ENCODE measurements around the gene EMC1. TPM values are rescaled to one million over a fixed set of nuclear protein-coding genes. Genes with fewer than 3 reads are reported as not detected.
A peak's percentile ranks its signal among the peaks of the same experiment; 100 is the strongest.
"Not testable (repeated sequence)": the region's sequence is repeated elsewhere in the genome, so short reads cannot be mapped to it uniquely, and the experiment has no call there.

The EMC1 gene
- total RNA-seq, 5 donors from 2014 or later (not counting 1 experiment from before 2014, with no cell fraction given), result 31.5 to 38.0 (median 33.8) TPM

GRCh38 chr1:19220991-19221390 is 30.3 kb downstream of the EMC1 start:
- Mint-ChIP-seq H3K27me3 (no peaks in the 10 kb centered on the region), H3K4me1 (peaks cover 1 to 13% (median 6%) of the 10 kb centered on the region in 3 donors), H3K36me3 (peaks cover 63% of the 10 kb centered on the region), H3K27ac (no peak overlapping the region), H3K9me3 (no peaks in the 10 kb centered on the region), H3K4me3 (no peak overlapping the region)
- H3K27me3 ChIP-seq (replicated peaks in 1 of 2; ENCODE audit: control insufficient read depth in 2 of 2, extremely low read depth in 1 of 2, insufficient read depth in 2 of 2, low read length in 1 of 2), result no peaks in the 10 kb centered on the region
- H3K4me1 ChIP-seq (ENCODE audit: control insufficient read depth in 1 of 2, extremely low read depth in 1 of 2, insufficient read depth in 2 of 2, low read length in 2 of 2), result no peaks in the 10 kb centered on the region
- peaks cover 12 to 78% of the 10 kb centered on the region in 2 donors for H3K36me3 ChIP-seq (ENCODE audit: control insufficient read depth in 2 of 2, extremely low read depth in 1 of 2, insufficient read depth in 1 of 2, low read length in 1 of 2)
- DNase-seq (no peak), ATAC-seq (replicated peaks in 1 of 4) (no peak)
- ChIA-PET POLR2A (no interaction called here), CTCF (no interaction called here)
- H3K4me3 ChIP-seq (ENCODE audit: control insufficient read depth in 1 of 2, extremely low read depth in 1 of 2, low read length in 1 of 2), result no peak overlapping the region
- WGBS (ENCODE audit: insufficient coverage), result 78% methylated on average over 5 of the region's 7 CpGs
- no peak overlapping the region for H3K27ac ChIP-seq (ENCODE audit: low read length)
- no peaks in the 10 kb centered on the region for H3K9me3 ChIP-seq

GRCh38 chr1:19220080-19220846 is 31.1 kb downstream of the EMC1 start:
- ATAC-seq (replicated peaks in 1 of 4), result peak in 1 of 4 experiments; percentile 20
- H3K36me3 Mint-ChIP-seq, result peaks cover 60% of the 10 kb centered on the region
- no peaks in the 10 kb centered on the region for H3K27me3 Mint-ChIP-seq

GRCh38 chr1:19219451-19219850 is 31.9 kb downstream of the EMC1 start:
- peaks cover 12 to 67% of the 10 kb centered on the region in 2 donors for H3K36me3 ChIP-seq (ENCODE audit: control insufficient read depth in 2 of 2, extremely low read depth in 1 of 2, insufficient read depth in 1 of 2, low read length in 1 of 2)
- no peak overlapping the region for H3K27ac Mint-ChIP-seq

More at GRCh38 chr1:19220080-19220846, 31.1 kb downstream of the EMC1 start:
- Histone ChIP-seq H3K27me3 (replicated peaks in 1 of 2; ENCODE audit: control insufficient read depth in 2 of 2, extremely low read depth in 1 of 2, insufficient read depth in 2 of 2, low read length in 1 of 2) (no peaks in the 10 kb centered on the region), H3K9me3 (no peaks in the 10 kb centered on the region), H3K36me3 (ENCODE audit: control insufficient read depth in 2 of 2, extremely low read depth in 1 of 2, insufficient read depth in 1 of 2, low read length in 1 of 2) (peaks cover 12 to 74% of the 10 kb centered on the region in 2 donors), H3K4me1 (ENCODE audit: control insufficient read depth in 1 of 2, extremely low read depth in 1 of 2, insufficient read depth in 2 of 2, low read length in 2 of 2) (peaks cover 0 to 1% of the 10 kb centered on the region in 2 experiments), H3K27ac (ENCODE audit: low read length) (no peak overlapping the region), H3K4me3 (ENCODE audit: control insufficient read depth in 1 of 2, extremely low read depth in 1 of 2, low read length in 1 of 2) (no peak overlapping the region)
- H3K9me3 Mint-ChIP-seq, result no peaks in the 10 kb centered on the region
- no peak overlapping the region for H3K4me3 Mint-ChIP-seq
- ChIA-PET CTCF (no interaction called here), POLR2A (no interaction called here)
- H3K4me1 Mint-ChIP-seq, result peaks cover 3 to 15% (median 8%) of the 10 kb centered on the region in 3 donors
- DNase-seq, result no peak
- H3K27ac Mint-ChIP-seq, result peak overlapping the region; percentile 4 to 23
- 94% methylated on average over 5 of the region's 8 CpGs for WGBS (ENCODE audit: insufficient coverage)

GRCh38 chr1:19216585-19216984 is 34.7 kb downstream of the EMC1 start:
- H3K27me3 ChIP-seq (replicated peaks in 1 of 2; ENCODE audit: control insufficient read depth in 2 of 2, extremely low read depth in 1 of 2, insufficient read depth in 2 of 2, low read length in 1 of 2); POLR2A ChIA-PET; H3K27ac ChIP-seq (ENCODE audit: low read length); H3K9me3 Mint-ChIP-seq; ATAC-seq (replicated peaks in 1 of 4); H3K4me3 ChIP-seq (ENCODE audit: control insufficient read depth in 1 of 2, extremely low read depth in 1 of 2, low read length in 1 of 2); H3K4me3 Mint-ChIP-seq; H3K27me3 Mint-ChIP-seq; CTCF ChIA-PET; H3K9me3 ChIP-seq; DNase-seq: not testable (repeated sequence)
- Mint-ChIP-seq H3K36me3 (peaks cover 40% of the 10 kb centered on the region), H3K4me1 (peaks cover 28 to 42% (median 38%) of the 10 kb centered on the region in 3 donors), H3K27ac (peak overlapping the region in 1 of 2 donors; percentile 70)
- peaks cover 3 to 43% of the 10 kb centered on the region in 2 donors for H3K36me3 ChIP-seq (ENCODE audit: control insufficient read depth in 2 of 2, extremely low read depth in 1 of 2, insufficient read depth in 1 of 2, low read length in 1 of 2)
- peaks cover 0 to 11% of the 10 kb centered on the region in 2 experiments for H3K4me1 ChIP-seq (ENCODE audit: control insufficient read depth in 1 of 2, extremely low read depth in 1 of 2, insufficient read depth in 2 of 2, low read length in 2 of 2)
- no CpG with 5 or more reads among the region's 4 CpGs for WGBS (ENCODE audit: insufficient coverage)

More at GRCh38 chr1:19219451-19219850, 31.9 kb downstream of the EMC1 start:
- Mint-ChIP-seq H3K4me1 (peaks cover 5 to 20% (median 12%) of the 10 kb centered on the region in 3 donors), H3K9me3 (no peaks in the 10 kb centered on the region), H3K27me3 (no peaks in the 10 kb centered on the region), H3K36me3 (peaks cover 55% of the 10 kb centered on the region), H3K4me3 (no peak overlapping the region)
- Histone ChIP-seq H3K4me3 (ENCODE audit: control insufficient read depth in 1 of 2, extremely low read depth in 1 of 2, low read length in 1 of 2) (no peak overlapping the region), H3K27me3 (replicated peaks in 1 of 2; ENCODE audit: control insufficient read depth in 2 of 2, extremely low read depth in 1 of 2, insufficient read depth in 2 of 2, low read length in 1 of 2) (no peaks in the 10 kb centered on the region), H3K4me1 (ENCODE audit: control insufficient read depth in 1 of 2, extremely low read depth in 1 of 2, insufficient read depth in 2 of 2, low read length in 2 of 2) (peaks cover 0 to 2% of the 10 kb centered on the region in 2 experiments), H3K9me3 (no peaks in the 10 kb centered on the region), H3K27ac (ENCODE audit: low read length) (no peak overlapping the region)
- DNase-seq (no peak), ATAC-seq (replicated peaks in 1 of 4) (no peak)
- WGBS (ENCODE audit: insufficient coverage), result no CpG with 5 or more reads among the region's 7 CpGs
- POLR2A ChIA-PET, result no interaction called here
- CTCF ChIA-PET, result interaction anchor here in 1 of 2 donors (0.6 kb wide), 1 partner anchor 311 kb away, joined by 4 read pairs; no protein-coding TSS in a partner anchor

- CTCF ChIA-PET, result no interaction called here
- Histone ChIP-seq H3K4me1 (ENCODE audit: control insufficient read depth in 1 of 2, extremely low read depth in 1 of 2, insufficient read depth in 2 of 2, low read length in 2 of 2) (peaks cover 12 to 28% of the 10 kb centered on the region in 2 experiments), H3K4me3 (ENCODE audit: control insufficient read depth in 1 of 2, extremely low read depth in 1 of 2, low read length in 1 of 2) (no peak overlapping the region), H3K36me3 (ENCODE audit: control insufficient read depth in 2 of 2, extremely low read depth in 1 of 2, insufficient read depth in 1 of 2, low read length in 1 of 2) (peaks cover 3 to 15% of the 10 kb centered on the region in 2 donors), H3K27ac (ENCODE audit: low read length) (no peak overlapping the region), H3K9me3 (no peaks in the 10 kb centered on the region), H3K27me3 (replicated peaks in 1 of 2; ENCODE audit: control insufficient read depth in 2 of 2, extremely low read depth in 1 of 2, insufficient read depth in 2 of 2, low read length in 1 of 2) (no peaks in the 10 kb centered on the region)
- ATAC-seq (replicated peaks in 1 of 4), result no peak
- no peaks in the 10 kb centered on the region for H3K27me3 Mint-ChIP-seq
- peaks cover 50 to 62% (median 58%) of the 10 kb centered on the region in 3 donors for H3K4me1 Mint-ChIP-seq
- no peak overlapping the region for H3K4me3 Mint-ChIP-seq
- POLR2A ChIA-PET, result no interaction called here
- peaks cover 16% of the 10 kb centered on the region for H3K36me3 Mint-ChIP-seq
- no peak overlapping the region for H3K27ac Mint-ChIP-seq
- WGBS (ENCODE audit: insufficient coverage), result no CpG with 5 or more reads among the region's 1 CpG
- no peaks in the 10 kb centered on the region for H3K9me3 Mint-ChIP-seq
- no peak for DNase-seq
Observed at GRCh38 chr1:19213580-19213979, 37.7 kb downstream of the EMC1 start.

- no peaks in the 10 kb centered on the region for H3K9me3 ChIP-seq
- no peaks in the 10 kb centered on the region for H3K9me3 Mint-ChIP-seq
- CTCF ChIA-PET, result interaction anchor here in 1 of 2 donors (0.6 kb wide), 1 partner anchor 28 kb away, joined by 3 read pairs; no protein-coding TSS in a partner anchor
- H3K27ac Mint-ChIP-seq, result peak overlapping the region in 1 of 2 donors; percentile 44
- peak overlapping the region; percentile 26 for H3K27ac ChIP-seq (ENCODE audit: low read length)
- peaks cover 13% of the 10 kb centered on the region for H3K36me3 Mint-ChIP-seq
- H3K4me1 Mint-ChIP-seq, result peaks cover 63 to 69% (median 69%) of the 10 kb centered on the region in 3 donors
- H3K4me3 Mint-ChIP-seq, result peak overlapping the region in 2 of 3 donors; percentile 8 to 11
- peaks cover 18 to 35% of the 10 kb centered on the region in 2 experiments for H3K4me1 ChIP-seq (ENCODE audit: control insufficient read depth in 1 of 2, extremely low read depth in 1 of 2, insufficient read depth in 2 of 2, low read length in 2 of 2)
- H3K36me3 ChIP-seq (ENCODE audit: control insufficient read depth in 2 of 2, extremely low read depth in 1 of 2, insufficient read depth in 1 of 2, low read length in 1 of 2), result peaks cover 0 to 5% of the 10 kb centered on the region in 2 donors
- no peaks in the 10 kb centered on the region for H3K27me3 ChIP-seq (replicated peaks in 1 of 2; ENCODE audit: control insufficient read depth in 2 of 2, extremely low read depth in 1 of 2, insufficient read depth in 2 of 2, low read length in 1 of 2)
- H3K4me3 ChIP-seq (ENCODE audit: control insufficient read depth in 1 of 2, extremely low read depth in 1 of 2, low read length in 1 of 2), result no peak overlapping the region
- no peaks in the 10 kb centered on the region for H3K27me3 Mint-ChIP-seq
- ATAC-seq (replicated peaks in 1 of 4) (no peak), DNase-seq (no peak)
- POLR2A ChIA-PET, result interaction anchor here (0.6 to 0.7 kb wide), 2 partner anchors 1563 to 1930 kb away, joined by 3 read pairs; no protein-coding TSS in a partner anchor
Observed at GRCh38 chr1:19212167-19212566, 39.2 kb downstream of the EMC1 start.

All from T-cell (primary cell).